Activated naive CD8-positive, alpha-beta T cell treated with anti-CD3 and anti-CD28 coated beads, Interleukin-2, amount 50 U/mL, for 24 hours (primary cell): ENCODE results near the gene GTF2F2.
"Not testable (repeated sequence)": the region's sequence is repeated elsewhere in the genome, so short reads cannot be mapped to it uniquely, and the experiment has no call there.

ENCODE experiments used
- ATAC-seq: fragments of 150-1000 bp; cut with Tn5 transposase; one replicate; pipeline ENCODE4 v1.10.0; 2021
- DNase-seq: peaks from one replicate; pipeline ENCODE4 v3.0.0; 2021
- H3K27ac Mint-ChIP-seq: one replicate; pipeline ENCODE4 v1.8.0; 2021; ENCODE audit warnings: mild to moderate bottlenecking, mixed read lengths
- H3K27me3 Mint-ChIP-seq: one replicate; pipeline ENCODE4 v1.8.0; 2021; ENCODE audit warnings: mixed read lengths
- H3K36me3 Mint-ChIP-seq: one replicate; pipeline ENCODE4 v1.8.0; 2021; ENCODE audit warnings: low read depth, mixed read lengths
- H3K4me1 Mint-ChIP-seq: one replicate; pipeline ENCODE4 v1.8.0; 2021; ENCODE audit warnings: mixed read lengths
- H3K4me3 Mint-ChIP-seq: one replicate; pipeline ENCODE4 v1.8.0; 2021; ENCODE audit warnings: mild to moderate bottlenecking, moderate library complexity, mixed read lengths
- H3K9me3 Mint-ChIP-seq: one replicate; pipeline ENCODE4 v1.8.0; 2021; ENCODE audit warnings: mixed read lengths

GTF2F2 gene

GRCh38 chr13:45180713-45181601 lies 60.6 kb downstream of the GTF2F2 start:
- no peaks in the 10 kb centered on the region for H3K27me3 Mint-ChIP-seq
- H3K36me3 Mint-ChIP-seq: peaks cover 22% of the 10 kb centered on the region
- no peak overlapping the region for H3K27ac Mint-ChIP-seq
- H3K4me1 Mint-ChIP-seq: peaks cover 43% of the 10 kb centered on the region
- H3K9me3 Mint-ChIP-seq: no peaks in the 10 kb centered on the region
- ATAC-seq: no peak
- H3K4me3 Mint-ChIP-seq: no peak overlapping the region
- DNase-seq: no peak

DNA sequence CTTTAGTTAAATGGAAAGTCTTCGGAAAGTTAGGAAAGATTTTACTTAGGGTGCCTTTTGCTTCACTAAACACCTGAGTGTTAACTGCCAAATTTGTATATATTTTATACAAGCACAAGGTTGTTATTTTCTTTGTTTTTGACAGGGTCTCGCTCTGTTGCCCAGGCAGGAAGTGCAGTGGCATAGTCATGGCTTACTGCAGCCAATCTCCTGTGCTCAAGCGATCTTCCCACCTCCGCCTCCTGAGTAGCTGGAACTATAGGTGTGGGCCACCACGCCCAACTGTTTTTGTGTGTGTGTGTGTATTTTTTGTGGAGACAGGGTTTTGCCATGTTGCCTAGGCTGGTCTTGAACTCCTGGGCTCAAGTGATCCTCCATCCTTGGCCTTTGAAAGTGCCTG lies 64.4 kb downstream of the GTF2F2 start:
- peaks cover 20% of the 10 kb centered on the region for H3K4me1 Mint-ChIP-seq
- DNase-seq (no peak), ATAC-seq (no peak)
- H3K9me3 Mint-ChIP-seq: no peaks in the 10 kb centered on the region
- no peak overlapping the region for H3K4me3 Mint-ChIP-seq
- H3K27ac Mint-ChIP-seq: no peak overlapping the region
- H3K36me3 Mint-ChIP-seq: peaks cover 27% of the 10 kb centered on the region
- H3K27me3 Mint-ChIP-seq: no peaks in the 10 kb centered on the region

- peaks cover 27% of the 10 kb centered on the region for H3K36me3 Mint-ChIP-seq
Observed at GRCh38 chr13:45185286-45185685, 65.0 kb downstream of the GTF2F2 start.

DNA sequence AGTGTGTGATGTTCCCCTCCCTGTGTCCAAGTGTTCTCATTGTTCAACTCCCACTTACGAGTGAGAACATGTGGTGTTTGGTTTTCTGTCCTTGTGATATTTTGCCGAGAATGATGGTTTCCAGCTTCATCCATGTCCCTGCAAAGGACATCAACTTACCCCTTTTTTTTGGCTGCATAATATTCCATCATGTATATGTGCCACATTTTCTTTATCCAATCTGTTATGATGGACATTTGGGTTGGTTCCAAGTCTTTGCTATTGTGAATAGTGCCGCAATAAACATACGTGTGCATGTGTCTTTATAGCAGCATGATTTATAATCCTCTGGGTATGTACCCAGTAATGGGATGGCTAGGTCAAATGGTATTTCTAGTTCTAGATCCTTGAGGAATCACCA lies 68.8 kb downstream of the GTF2F2 start:
- not testable (repeated sequence) for DNase-seq, H3K4me3 Mint-ChIP-seq, ATAC-seq, H3K27me3 Mint-ChIP-seq, H3K27ac Mint-ChIP-seq, H3K9me3 Mint-ChIP-seq, H3K4me1 Mint-ChIP-seq
- peaks cover 17% of the 10 kb centered on the region for H3K36me3 Mint-ChIP-seq

More at GRCh38 chr13:45185286-45185685, 65.0 kb downstream of the GTF2F2 start:
- no peaks in the 10 kb centered on the region for H3K27me3 Mint-ChIP-seq
- DNase-seq (no peak), ATAC-seq (no peak)
- H3K4me1 Mint-ChIP-seq: peaks cover 17% of the 10 kb centered on the region
- H3K9me3 Mint-ChIP-seq: no peaks in the 10 kb centered on the region
- H3K4me3 Mint-ChIP-seq: no peak overlapping the region
- no peak overlapping the region for H3K27ac Mint-ChIP-seq

DNA sequence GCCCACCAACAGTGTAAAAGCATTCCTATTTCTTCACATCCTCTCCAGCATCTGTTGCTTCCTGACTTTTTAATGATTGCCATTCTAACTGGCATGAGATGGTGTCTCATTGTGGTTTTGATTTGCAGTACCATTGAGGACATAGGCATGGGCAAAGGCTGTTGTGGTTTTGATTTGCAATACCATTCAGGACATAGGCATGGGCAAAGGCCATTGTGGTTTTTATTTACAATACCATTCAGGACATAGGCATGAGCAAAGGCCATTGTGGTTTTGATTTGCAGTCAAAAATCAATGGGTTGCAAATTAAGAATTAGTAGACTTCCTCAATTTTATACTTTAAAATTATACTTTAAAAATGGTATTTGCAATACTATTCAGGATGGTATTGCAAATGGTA lies 69.2 kb downstream of the GTF2F2 start:
- H3K4me1 Mint-ChIP-seq, ATAC-seq, H3K27me3 Mint-ChIP-seq, DNase-seq, H3K27ac Mint-ChIP-seq, H3K9me3 Mint-ChIP-seq, H3K4me3 Mint-ChIP-seq: not testable (repeated sequence)
- H3K36me3 Mint-ChIP-seq: peaks cover 19% of the 10 kb centered on the region

DNA sequence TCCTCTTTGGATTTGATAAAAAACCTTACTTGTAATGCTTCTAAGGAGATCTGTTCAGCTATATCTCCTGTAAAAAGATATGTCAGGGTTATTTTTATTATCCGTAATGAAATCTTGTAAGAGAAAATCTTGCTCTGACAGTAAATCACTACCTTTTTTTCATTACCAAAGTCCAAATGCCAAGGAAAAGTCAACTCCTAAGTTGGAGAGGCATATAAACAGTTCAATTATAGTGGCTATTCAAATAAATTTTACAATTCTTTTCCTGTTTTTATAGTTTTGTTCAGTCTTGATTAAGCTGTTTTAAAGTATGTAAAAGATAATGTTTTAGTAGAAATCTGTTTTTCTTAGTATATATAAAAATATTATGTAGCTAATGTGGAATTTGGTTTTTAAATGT lies 71.6 kb downstream of the GTF2F2 start:
- H3K9me3 Mint-ChIP-seq: no peaks in the 10 kb centered on the region
- no peak for ATAC-seq
- no peak for DNase-seq
- H3K4me3 Mint-ChIP-seq: no peak overlapping the region
- H3K4me1 Mint-ChIP-seq: peaks cover 17% of the 10 kb centered on the region
- no peak overlapping the region for H3K27ac Mint-ChIP-seq
- H3K27me3 Mint-ChIP-seq: no peaks in the 10 kb centered on the region
- H3K36me3 Mint-ChIP-seq: peaks cover 17% of the 10 kb centered on the region

GRCh38 chr13:45194081-45194939 lies 74.0 kb downstream of the GTF2F2 start:
- no peaks in the 10 kb centered on the region for H3K27me3 Mint-ChIP-seq
- no peak overlapping the region for H3K4me3 Mint-ChIP-seq
- ATAC-seq (no peak), DNase-seq (no peak)
- H3K36me3 Mint-ChIP-seq: peaks cover 8% of the 10 kb centered on the region
- peaks cover 18% of the 10 kb centered on the region for H3K4me1 Mint-ChIP-seq
- no peak overlapping the region for H3K27ac Mint-ChIP-seq
- no peaks in the 10 kb centered on the region for H3K9me3 Mint-ChIP-seq

DNA sequence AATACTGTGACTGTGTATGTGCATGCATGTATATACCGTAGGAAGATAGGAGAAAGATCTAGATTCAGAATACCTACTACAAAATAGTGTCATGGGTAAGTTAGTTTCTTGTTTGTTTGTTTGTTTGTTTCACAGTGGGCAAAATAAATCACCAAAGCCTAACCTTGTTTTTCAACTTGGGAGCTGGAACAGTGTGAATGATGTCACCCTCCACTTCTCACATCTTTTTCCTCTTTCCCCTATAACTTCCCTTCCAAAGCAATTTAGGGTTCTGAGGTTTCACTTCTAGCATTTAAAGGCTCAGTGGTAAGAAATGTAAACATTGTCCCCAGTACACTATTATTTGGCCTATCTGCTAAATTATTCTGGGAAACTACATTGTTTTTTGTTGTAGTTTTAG lies 75.1 kb downstream of the GTF2F2 start:
- Mint-ChIP-seq H3K36me3 (peaks cover 10% of the 10 kb centered on the region), H3K4me3 (no peak overlapping the region), H3K27me3 (no peaks in the 10 kb centered on the region), H3K27ac (no peak overlapping the region), H3K4me1 (peaks cover 18% of the 10 kb centered on the region), H3K9me3 (no peaks in the 10 kb centered on the region)
- no peak for DNase-seq
- no peak for ATAC-seq

DNA sequence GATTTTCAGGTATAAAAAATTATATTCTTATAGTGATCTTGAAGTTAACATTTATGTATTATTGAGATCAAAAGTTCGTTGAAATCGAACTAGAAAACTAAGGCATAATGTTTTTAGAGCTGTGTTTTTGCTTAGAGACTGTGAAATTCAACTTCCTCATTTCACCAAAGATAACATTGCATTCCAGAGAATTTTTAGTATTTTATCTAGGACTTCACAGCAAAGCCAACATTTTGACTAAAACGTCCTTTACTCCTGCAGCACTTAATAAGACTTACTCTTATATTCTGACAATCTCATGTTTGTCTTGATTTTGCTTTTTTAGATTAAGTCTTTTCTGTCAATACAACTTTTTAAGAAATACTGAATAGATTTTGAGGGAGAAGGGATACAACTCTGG lies 75.8 kb downstream of the GTF2F2 start:
- H3K27ac Mint-ChIP-seq: no peak overlapping the region
- H3K36me3 Mint-ChIP-seq: peaks cover 12% of the 10 kb centered on the region
- peaks cover 18% of the 10 kb centered on the region for H3K4me1 Mint-ChIP-seq
- no peak for ATAC-seq
- DNase-seq: no peak
- H3K27me3 Mint-ChIP-seq: no peaks in the 10 kb centered on the region
- H3K9me3 Mint-ChIP-seq: no peaks in the 10 kb centered on the region
- H3K4me3 Mint-ChIP-seq: no peak overlapping the region

DNA sequence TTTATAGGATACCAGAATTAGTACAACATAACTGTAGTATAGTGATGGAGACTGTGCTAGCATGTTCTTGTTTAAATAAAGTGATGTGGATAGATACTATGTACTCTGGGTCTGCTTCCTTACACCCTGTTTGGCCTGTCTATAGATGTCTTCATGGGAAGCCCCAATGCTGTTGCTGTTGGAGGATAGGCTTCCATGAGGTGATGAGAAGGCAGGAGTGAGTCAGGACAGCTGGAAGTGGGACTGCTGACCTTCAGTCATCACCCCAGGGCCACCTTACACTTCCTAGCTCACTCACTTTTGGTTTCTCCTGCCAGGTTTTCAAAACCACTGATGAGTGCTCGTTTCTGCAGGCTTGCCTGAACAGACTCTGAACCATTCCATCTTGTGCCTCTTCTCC lies 76.3 kb downstream of the GTF2F2 start:
- Mint-ChIP-seq H3K4me1 (peaks cover 16% of the 10 kb centered on the region), H3K27ac (no peak overlapping the region), H3K27me3 (no peaks in the 10 kb centered on the region), H3K9me3 (no peaks in the 10 kb centered on the region), H3K36me3 (peaks cover 14% of the 10 kb centered on the region), H3K4me3 (no peak overlapping the region)
- ATAC-seq (peak; percentile 54), DNase-seq (no peak)

DNA sequence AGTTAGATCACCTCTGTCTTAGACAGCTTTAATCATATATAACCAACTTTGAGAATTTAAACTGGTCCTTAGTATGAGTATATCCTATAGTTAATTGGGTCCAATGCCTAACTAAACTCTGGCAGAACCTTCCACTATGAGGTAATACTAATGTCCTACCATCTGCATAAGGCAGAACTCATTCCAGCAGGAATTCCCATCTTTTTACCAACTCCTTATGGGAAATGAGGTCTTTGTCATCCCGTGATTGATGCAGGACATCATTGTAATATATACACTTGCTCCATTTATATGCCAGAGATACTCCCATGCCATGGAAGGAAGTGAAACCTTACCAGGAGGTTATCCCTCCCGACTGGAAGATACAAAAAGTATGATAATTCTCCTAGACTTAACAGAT lies 77.7 kb downstream of the GTF2F2 start:
- Mint-ChIP-seq H3K27ac (no peak overlapping the region), H3K27me3 (no peaks in the 10 kb centered on the region), H3K4me3 (no peak overlapping the region), H3K4me1 (peaks cover 19% of the 10 kb centered on the region), H3K9me3 (no peaks in the 10 kb centered on the region), H3K36me3 (peaks cover 22% of the 10 kb centered on the region)
- DNase-seq: no peak
- no peak for ATAC-seq

DNA sequence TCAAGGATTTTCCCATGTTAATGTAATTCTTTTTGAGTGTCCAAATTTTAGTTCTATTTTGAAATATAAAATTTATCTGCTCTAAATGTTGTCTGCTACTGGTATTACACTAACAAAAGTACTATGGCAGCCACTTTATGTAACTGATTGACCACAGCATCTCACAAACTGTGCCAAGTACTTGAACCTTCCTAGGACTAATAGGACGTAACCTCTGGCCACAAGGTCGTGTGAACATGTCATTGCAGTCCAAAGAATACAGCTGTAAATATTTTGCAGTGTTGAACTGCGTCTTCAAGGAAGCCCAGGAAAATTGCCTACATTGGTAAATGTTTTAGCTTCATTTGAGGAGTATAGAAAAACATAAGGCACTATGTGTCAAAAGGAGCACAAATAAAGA lies 78.6 kb downstream of the GTF2F2 start:
- Mint-ChIP-seq H3K27ac (no peak overlapping the region), H3K36me3 (peaks cover 22% of the 10 kb centered on the region), H3K27me3 (no peaks in the 10 kb centered on the region), H3K9me3 (no peaks in the 10 kb centered on the region), H3K4me3 (no peak overlapping the region), H3K4me1 (peaks cover 19% of the 10 kb centered on the region)
- DNase-seq (no peak), ATAC-seq (no peak)

DNA sequence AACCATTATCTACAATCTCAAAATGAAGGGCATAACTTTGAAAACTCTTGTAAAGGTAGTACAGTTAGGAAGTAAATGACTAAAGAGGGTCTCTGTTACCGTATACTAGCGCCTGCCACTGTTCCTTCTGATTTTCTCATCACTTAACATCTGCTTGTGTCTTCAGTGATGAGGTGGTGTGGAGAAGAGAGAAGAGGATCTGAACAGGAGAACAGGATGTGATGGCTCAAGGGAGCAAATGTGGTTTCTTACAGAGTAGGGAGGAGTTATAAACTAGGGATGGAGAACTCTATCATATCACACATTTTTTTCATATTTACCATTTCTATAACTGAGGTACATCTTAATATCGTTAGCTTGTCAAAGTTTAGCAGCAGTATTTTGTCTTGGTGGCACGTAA lies 79.4 kb downstream of the GTF2F2 start:
- no peaks in the 10 kb centered on the region for H3K27me3 Mint-ChIP-seq

GRCh38 chr13:45200701-45201232 lies 80.5 kb downstream of the GTF2F2 start, which contains the start of gene KCTD4:
TSS of gene KCTD4 (minus strand) at chr13:45201045. CDS start at chr13:45194567, 6,478 bp downstream.
- DNase-seq: no peak
- Mint-ChIP-seq H3K9me3 (no peaks in the 10 kb centered on the region), H3K27me3 (no peaks in the 10 kb centered on the region), H3K36me3 (peaks cover 18% of the 10 kb centered on the region), H3K27ac (no peak within 1 kb of the TSS), H3K4me1 (peaks cover 22% of the 10 kb centered on the region), H3K4me3 (no peak within 1 kb of the TSS)
- ATAC-seq: no peak

More for the DNA sequence above, 79.4 kb downstream of the GTF2F2 start:
- ATAC-seq (no peak), DNase-seq (no peak)
- H3K36me3 Mint-ChIP-seq: peaks cover 18% of the 10 kb centered on the region
- H3K4me1 Mint-ChIP-seq: peaks cover 19% of the 10 kb centered on the region
- no peak overlapping the region for H3K4me3 Mint-ChIP-seq
- H3K27ac Mint-ChIP-seq: no peak overlapping the region
- H3K9me3 Mint-ChIP-seq: no peaks in the 10 kb centered on the region
